ENCODE measurements around the gene ZNF219.

ZNF219 gene

DNA sequence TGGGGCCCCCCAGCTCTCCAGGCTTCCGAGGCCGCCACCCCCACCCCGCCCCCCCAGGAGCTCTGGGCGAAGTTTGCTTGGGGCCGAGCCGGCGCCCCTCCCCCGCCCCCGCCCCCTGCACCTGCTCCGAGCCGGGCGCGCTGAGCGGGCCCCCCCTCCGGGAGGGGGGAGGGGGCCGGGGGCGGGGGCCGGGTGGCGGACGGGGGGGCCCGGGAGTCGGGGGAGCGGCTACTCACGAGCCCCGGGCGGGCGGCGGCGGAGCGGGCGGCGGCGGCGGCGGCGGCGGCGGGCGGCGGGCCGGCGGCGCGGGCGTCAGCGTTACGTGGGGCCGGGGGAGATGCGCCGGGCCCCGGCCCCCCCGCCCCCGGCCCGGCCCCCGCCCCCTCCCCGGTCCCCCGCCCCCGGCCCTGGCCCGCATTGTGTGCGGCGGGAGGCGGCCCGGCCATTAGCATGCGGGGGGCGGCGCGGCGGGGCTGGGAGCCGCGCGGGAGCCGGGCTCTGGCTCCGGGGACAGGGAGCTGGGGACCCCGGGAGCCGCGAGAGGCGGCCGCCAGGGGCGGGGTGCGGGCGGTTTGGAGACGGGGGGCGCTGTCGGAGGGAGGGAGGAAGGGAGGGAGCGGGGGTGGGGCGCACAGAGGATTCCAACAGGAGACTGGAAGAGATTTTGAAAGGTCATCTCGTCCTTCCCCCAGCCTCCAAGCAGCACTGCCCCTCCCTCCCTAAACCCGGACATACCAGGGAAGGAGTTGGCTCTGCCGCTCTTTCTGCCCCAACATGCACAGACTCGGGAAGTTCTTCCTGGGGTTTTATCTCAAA is at the start of gene ZNF219:
TSS of gene ZNF219 (minus strand) at position 580 of the 816 bp plus-strand sequence. CDS start 5,064 bp downstream, outside the sequence.
- DNase-seq (ENCODE audit: low read depth): no peak

DNA sequence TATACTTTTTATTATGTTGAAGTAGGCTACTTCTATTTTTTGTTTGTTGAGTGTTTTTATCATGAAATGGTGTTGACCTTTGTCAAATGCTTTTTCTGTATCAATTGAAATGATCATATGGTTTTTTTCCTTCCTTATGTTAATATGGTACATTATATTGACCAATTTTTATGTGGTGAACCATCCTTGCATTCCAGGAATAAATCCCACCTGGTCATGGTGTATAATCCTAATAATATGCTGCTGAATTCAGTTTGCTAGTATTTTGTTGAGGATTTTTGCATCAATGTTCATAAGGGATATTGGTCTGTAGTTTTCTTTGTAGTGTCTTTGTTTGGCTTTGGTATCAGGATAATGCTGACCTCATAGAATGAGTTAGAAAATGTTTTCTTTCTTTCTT is 47.0 kb upstream of the ZNF219 start:
- DNase-seq (ENCODE audit: low read depth): no peak

GRCh38 chr14:21142357-21142756 is 43.9 kb upstream of the ZNF219 start:
- no peak for DNase-seq (ENCODE audit: low read depth)

DNA sequence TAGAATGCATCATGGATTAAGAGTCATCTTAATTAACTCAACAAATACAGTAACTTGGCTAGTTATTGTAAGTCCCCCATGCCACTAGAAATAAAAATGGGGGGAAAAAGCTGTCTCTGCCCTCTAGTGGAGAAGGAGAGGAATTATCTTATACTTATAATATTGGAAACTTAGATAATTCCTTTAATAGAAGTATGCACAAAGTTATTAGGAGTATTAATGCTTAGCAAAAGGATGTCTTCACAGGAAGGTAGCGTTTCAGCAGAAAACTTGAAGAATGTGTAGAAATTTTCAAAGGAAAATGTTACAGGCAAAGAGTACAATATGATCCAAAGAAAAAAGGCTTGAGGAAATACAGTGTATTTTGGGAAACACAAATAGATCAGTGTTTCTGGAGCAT is 37.6 kb upstream of the ZNF219 start:
- DNase-seq (ENCODE audit: low read depth): no peak

GRCh38 chr14:21133901-21134300 is 35.4 kb upstream of the ZNF219 start:
- no peak for DNase-seq (ENCODE audit: low read depth)

DNA sequence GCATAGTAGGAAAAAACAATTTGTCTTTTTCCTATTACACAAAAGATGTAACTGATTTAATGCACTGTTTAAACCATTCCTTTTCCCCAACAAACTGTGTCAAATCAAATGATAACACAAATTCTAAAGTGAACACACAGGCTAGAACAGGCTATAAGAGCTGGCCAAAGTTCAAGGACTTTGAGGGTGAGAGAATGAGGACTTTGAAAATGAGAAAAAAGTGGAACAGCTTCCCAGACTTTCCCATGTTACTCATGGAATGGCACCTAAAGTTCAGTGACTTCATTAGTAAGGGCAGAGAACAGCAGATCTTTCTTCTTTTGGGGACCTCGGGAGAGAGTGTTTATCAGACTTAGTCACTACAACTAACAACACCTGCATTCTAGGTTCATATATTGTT is 25.0 kb upstream of the ZNF219 start:
- no peak for DNase-seq (ENCODE audit: low read depth)

GRCh38 chr14:21121122-21121521 is 22.7 kb upstream of the ZNF219 start:
- no peak for DNase-seq (ENCODE audit: low read depth)

DNA sequence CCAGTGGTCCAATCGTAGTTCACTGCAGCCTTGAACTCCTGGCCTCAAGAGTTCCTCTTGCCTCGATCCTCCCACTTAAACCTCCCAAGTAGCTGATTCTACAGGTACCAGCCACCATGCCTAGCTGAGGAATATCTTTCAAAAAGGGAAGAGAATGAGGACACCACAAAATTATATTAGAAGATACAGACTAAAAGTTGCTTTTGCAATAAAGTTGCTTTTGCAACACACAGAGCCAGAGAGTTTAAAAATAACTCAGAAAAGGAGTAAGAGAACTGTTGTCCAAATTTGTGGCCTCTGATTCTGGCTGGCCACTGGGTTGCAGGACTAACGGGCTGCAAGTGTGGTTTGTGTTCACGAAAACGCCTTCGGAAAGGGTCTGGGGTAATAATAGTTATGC is 22.2 kb upstream of the ZNF219 start:
- no peak for DNase-seq (ENCODE audit: low read depth)

GRCh38 chr14:21118933-21119332 is 20.5 kb upstream of the ZNF219 start:
- DNase-seq (ENCODE audit: low read depth): no peak

GRCh38 chr14:21113369-21113768 is 14.9 kb upstream of the ZNF219 start:
- DNase-seq (ENCODE audit: low read depth): no peak

- no peak for DNase-seq (ENCODE audit: low read depth)
These were observed 13.8 kb upstream of the ZNF219 start for GRCh38 chr14:21112255-21112654.

DNA sequence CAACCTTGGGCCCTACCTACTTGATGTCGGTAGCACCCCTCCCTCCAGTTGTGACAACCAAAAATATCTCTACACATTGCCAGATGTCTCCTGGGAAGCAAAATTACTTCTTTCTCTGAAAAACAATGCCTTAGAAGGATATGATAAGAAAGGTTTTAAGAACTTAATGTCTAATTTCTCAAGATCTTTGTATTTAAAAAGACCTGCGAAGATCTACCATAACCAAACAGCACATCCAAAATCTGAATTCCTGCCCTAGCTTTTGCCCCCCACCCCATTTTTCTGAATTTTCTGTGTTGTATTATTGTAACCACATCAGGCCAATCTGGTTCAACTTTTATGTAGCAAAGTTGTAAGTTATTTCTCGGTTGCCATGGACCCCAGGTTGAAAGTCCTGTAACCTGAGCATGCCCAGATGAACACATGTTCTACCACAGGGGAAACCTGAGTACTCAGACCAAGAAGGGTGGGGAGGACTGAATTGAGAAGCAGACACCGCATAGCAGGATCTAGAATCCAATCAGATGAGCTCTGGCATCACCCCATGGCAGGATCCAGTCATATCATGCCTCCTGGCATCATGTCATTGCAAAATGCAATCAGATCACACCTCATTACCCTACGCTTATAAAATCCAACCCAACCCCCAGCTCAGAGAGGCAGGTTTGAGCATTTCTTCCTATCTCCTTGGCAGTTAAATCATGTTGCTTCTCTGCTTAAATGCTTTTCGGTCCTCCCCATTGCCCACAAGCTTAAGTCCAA is 11.1 kb upstream of the ZNF219 start:
- DNase-seq (ENCODE audit: low read depth): no peak

- no peak for DNase-seq (ENCODE audit: low read depth)
These were observed 10.3 kb upstream of the ZNF219 start for GRCh38 chr14:21108791-21109190.

- no peak for DNase-seq (ENCODE audit: low read depth)
These were observed 8.9 kb upstream of the ZNF219 start for GRCh38 chr14:21107283-21107800.

DNA sequence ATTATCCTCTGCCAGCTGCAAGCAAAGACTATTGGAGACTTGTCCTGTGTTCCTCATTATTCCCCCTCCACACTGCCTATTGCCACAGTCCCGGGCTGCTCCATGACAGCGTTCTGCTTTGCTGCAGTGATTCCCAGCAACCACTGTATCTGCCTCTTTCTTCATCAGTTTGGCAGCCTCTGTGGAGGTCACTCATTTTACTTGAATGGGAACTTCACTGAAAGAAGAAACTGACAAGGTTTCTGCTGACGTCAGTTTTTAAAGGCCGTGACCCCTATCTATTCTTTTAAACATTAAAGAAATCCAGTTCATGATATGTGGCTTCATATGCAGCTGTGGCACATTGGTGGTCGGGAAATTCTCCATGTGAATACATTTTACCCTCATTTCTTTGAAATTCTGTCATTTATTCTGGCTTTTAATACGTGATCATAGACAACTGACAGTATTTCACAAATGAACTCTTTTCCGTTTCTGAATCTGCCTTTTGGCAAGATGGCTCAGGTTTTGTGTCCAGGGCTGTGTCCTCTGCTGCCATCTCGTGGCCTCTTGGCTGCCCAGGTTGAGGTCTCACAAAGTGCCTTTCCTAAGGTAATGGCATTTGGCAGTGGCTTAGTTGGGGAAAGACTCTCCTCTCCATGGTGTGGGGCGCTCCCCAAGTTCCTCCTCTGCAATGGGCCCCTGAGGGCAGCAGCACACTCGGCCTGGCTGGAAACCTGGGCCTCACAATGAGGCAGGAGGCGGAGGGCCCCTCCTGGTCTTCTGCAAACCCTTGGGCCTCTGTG is 8.2 kb upstream of the ZNF219 start:
- peak; percentile 67 for DNase-seq (ENCODE audit: low read depth)

DNA sequence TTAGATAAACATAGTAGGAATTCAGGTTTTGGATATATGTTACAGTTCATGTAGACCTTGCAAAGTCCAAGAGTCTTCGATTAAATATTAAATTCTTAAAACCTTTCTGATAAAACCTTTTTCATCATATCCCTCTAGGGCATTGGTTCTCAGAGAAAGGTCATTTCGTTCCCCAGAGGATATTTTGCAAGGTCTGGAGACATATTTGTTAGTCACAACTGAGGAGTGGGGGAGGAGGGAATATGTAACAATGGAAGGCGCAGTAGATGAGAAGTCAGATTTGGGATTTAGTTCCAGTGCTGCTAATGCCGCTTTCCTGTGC is 7.7 kb upstream of the ZNF219 start:
- DNase-seq (ENCODE audit: low read depth): no peak

DNA sequence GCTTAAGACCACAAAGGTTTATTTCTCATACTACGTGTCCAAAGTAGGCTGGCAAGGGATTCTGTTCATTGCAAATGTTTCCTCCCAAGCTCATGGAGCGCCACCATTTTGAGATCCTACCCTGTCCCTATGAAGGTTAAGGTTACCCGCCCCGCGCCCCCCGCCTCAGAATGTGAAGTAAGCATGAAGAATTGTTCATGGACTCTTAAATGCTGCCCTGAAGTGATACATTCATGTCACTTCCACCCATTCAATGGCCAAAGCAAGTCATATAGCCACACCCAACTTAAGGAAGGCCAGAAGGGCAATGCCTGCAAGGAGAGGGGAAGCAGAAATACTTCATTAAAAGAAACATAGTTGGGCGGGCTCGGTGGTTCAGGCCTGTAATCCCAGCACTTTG is 6.6 kb upstream of the ZNF219 start:
- DNase-seq (ENCODE audit: low read depth): no peak

DNA sequence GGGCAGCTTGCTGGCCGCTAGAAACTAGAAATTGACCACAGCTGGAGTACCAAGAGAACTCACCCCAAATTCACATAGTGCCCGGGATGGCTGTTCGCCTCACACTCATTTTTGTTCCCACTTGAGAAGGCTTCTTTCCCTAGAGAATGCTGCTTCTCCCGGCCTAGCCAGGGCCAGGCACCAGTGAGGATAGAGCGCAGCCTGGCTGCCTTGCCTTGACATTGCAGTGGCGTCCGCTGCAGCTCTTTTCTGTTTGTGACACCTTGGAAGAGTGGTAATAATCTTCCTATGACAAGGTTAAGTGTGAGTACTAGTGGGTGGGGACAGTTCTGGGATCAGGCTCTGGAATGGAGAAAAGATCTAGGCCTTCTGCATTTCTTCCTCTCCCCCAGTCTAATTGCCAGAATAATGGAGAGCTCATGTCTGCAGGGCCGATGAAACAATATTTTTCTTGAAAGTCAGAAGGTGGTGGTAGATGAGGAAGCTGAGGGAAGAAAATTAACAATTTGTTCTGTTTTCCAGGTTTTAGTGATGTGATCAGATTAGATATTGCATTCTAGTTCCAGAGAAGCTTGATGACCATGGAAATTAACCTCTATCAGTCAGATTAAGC is 6.1 kb upstream of the ZNF219 start:
- DNase-seq (ENCODE audit: low read depth): peak; percentile 55

- DNase-seq (ENCODE audit: low read depth): peak; percentile 90
These were observed 5.4 kb upstream of the ZNF219 start for GRCh38 chr14:21103710-21104447.

- DNase-seq (ENCODE audit: low read depth): no peak
These were observed 4.9 kb upstream of the ZNF219 start for GRCh38 chr14:21103411-21103709.

Measured in activated T-cell treated with anti-CD3 and anti-CD28 coated beads for 1 hour (primary cell).